Sigmoid colon (tissue), 4 donors: ENCODE measurements around the gene PRKAG2.

Source experiments
- EP300 ChIP-seq, 4 donors: sonication (generic); formaldehyde crosslinking; IDR thresholded peaks; one replicate each; pipeline ENCODE4 v1.6.1; 2017; ENCODE audit warnings: antibody characterized with exemption in 4 of 4
- POLR2A ChIP-seq, 2 donors: fragments of 450-650 bp; IDR thresholded peaks; one replicate each; pipeline ENCODE4 v1.6.1; 2016; ENCODE audit warnings: antibody characterized with exemption in 2 of 2, mild to moderate bottlenecking in 2 of 2, moderate library complexity in 2 of 2
- POLR2AphosphoS5 ChIP-seq, 4 donors: sonication (generic); formaldehyde crosslinking; IDR thresholded peaks; one replicate each; pipeline ENCODE4 v1.6.1; 2017; ENCODE audit warnings: antibody characterized with exemption in 4 of 4
- TF ChIP-seq, protein P1 (sequence below), 4 experiments: fragments of 450-650 bp in 3 of 4; fragments of 200-600 bp in 1 of 4; IDR thresholded peaks; one replicate each; pipeline ENCODE4 v1.5.1; 2016 to 2019; ENCODE audit warnings: antibody characterized with exemption in 4 of 4, mild to moderate bottlenecking in 3 of 4, moderate library complexity in 2 of 4

- TF ChIP-seq, protein P1, sequence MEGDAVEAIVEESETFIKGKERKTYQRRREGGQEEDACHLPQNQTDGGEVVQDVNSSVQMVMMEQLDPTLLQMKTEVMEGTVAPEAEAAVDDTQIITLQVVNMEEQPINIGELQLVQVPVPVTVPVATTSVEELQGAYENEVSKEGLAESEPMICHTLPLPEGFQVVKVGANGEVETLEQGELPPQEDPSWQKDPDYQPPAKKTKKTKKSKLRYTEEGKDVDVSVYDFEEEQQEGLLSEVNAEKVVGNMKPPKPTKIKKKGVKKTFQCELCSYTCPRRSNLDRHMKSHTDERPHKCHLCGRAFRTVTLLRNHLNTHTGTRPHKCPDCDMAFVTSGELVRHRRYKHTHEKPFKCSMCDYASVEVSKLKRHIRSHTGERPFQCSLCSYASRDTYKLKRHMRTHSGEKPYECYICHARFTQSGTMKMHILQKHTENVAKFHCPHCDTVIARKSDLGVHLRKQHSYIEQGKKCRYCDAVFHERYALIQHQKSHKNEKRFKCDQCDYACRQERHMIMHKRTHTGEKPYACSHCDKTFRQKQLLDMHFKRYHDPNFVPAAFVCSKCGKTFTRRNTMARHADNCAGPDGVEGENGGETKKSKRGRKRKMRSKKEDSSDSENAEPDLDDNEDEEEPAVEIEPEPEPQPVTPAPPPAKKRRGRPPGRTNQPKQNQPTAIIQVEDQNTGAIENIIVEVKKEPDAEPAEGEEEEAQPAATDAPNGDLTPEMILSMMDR (IDR thresholded peaks at IDR 0.05): no peak
- no peak for TF ChIP-seq POLR2AphosphoS5 (IDR thresholded peaks at IDR 0.05)
- TF ChIP-seq POLR2A (IDR thresholded peaks at IDR 0.05): no peak
- no peak for TF ChIP-seq EP300 (IDR thresholded peaks at IDR 0.05)
Observed at GRCh38 chr7:151630358-151630757, 246.6 kb downstream of the PRKAG2 start.
